Subcutaneous adipose tissue (tissue), 4 donors: ENCODE results near the gene GBA2. TPM values are rescaled to one million over a fixed set of nuclear protein-coding genes. Genes with fewer than 3 reads are reported as not detected.

ENCODE experiments used
- small RNA-seq: library from RNA; depleted of rRNA; stranded (forward); fragments of <200 nt; gene quantifications from one replicate; pipeline ENCODE3, GENCODE V24; 2016
- total RNA-seq, 4 donors: library from RNA; depleted of rRNA; stranded (reverse); fragments of >200 nt; gene quantifications; one replicate each; pipeline ENCODE4 v1.1.0, GENCODE V29; 2016
- TF ChIP-seq, protein P1 (sequence below): fragments of 450-650 bp; IDR thresholded peaks from one replicate; pipeline ENCODE4 v1.5.1; 2016; ENCODE audit warnings: low read depth, mild to moderate bottlenecking, control low read depth, antibody characterized with exemption, moderate library complexity

The GBA2 gene
- total RNA-seq, 4 donors from 2014 or later = 33.7 to 107 (median 41.6) TPM

DNA sequence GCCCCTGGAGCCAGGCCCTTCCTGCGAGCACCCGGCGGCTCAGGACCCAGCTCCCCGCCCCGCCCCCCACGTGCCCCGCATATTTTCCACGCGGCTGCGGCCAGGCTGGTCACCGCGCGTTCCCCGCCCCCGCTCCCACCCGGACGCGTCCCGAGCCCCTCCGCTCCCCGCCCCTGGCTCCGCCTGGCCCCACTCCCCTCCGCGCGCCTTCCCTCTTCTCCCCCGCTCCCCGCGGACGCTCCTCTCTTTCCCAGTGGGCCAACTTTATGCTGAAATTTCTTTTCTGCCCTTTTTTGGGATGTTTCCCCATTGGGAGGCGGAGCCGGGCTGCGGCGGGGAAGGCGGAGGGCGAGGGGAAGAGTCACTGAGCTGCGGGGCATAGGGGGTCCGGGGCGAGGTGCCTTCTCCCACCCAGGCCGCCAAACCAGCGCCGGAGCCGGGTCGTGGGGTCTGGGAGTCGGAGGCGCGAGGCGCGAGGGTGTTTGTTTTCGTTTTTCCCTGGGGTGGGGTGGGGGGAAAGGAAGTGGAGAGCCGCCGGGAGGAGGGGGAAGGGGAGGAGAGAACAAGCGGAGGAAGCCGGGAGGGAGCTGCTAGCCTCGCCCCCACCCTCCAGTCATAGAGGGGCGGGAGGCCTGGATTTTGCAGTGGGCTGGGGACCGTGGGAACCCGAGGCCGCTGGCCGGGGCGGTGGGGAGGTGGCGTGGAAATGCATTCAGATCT, 58.3 kb downstream of the GBA2 start:
- TF ChIP-seq, protein P1, sequence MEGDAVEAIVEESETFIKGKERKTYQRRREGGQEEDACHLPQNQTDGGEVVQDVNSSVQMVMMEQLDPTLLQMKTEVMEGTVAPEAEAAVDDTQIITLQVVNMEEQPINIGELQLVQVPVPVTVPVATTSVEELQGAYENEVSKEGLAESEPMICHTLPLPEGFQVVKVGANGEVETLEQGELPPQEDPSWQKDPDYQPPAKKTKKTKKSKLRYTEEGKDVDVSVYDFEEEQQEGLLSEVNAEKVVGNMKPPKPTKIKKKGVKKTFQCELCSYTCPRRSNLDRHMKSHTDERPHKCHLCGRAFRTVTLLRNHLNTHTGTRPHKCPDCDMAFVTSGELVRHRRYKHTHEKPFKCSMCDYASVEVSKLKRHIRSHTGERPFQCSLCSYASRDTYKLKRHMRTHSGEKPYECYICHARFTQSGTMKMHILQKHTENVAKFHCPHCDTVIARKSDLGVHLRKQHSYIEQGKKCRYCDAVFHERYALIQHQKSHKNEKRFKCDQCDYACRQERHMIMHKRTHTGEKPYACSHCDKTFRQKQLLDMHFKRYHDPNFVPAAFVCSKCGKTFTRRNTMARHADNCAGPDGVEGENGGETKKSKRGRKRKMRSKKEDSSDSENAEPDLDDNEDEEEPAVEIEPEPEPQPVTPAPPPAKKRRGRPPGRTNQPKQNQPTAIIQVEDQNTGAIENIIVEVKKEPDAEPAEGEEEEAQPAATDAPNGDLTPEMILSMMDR = no peak

DNA sequence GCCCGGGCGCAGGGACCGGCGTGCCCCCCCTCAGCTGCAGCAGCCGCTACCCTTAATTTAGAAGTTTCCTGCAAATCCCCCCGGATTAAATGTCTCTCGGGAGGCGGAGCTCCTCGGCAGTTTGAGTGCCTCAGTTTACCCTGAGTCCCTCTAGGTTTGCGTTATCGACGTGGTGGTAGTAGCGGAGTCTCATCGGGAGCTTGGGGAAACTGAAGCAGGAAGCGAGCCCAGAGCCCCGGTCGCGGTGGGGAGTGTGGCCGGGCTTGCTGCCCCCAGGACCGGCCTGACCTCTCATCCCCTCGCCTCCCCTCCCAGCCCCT, 58.8 kb downstream of the GBA2 start:
- TF ChIP-seq, protein P1 = no peak

DNA sequence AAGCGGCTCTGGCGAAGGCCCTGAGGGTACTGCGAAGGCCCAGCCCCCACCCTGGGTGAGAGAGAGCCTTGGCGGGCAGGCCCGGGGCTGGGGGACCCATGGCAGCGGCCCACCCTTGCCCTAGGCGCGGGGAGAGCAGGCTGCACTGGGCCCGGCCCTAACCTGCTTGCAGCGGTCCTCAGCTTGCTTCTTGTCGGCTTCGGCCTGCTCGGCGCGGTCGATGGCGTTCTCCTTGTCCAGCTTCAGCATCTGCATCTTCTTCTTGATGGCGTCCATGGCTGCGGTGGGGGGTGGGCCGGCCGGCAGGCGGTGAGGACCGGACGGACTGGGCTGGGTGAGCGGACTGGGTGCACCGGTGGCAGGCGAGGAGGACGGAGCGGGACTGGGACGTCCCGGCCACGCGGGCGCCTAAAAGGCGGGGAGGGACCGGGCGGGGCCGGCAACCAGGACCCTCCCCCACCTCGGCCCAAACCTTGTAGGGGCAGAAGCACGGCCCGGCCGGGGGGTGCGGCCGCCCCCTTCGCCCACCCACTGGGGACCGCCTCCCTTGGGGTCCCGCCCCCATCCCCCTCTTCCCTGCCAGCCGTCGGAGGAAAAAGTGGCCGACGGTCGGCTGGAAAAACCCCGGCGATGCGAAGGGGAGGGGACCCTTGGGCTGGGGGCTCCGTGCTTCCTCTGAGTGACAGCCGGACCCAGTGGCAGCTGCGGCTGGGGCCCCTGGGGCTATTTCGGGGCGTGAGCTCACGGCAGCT, 59.3 kb downstream of the GBA2 start, which contains the start of gene TPM2:
TSS of gene TPM2 (minus strand) at position 384 of the 752 bp plus-strand sequence. CDS start at position 276, 108 bp downstream.
- TF ChIP-seq, protein P1 = no peak

DNA sequence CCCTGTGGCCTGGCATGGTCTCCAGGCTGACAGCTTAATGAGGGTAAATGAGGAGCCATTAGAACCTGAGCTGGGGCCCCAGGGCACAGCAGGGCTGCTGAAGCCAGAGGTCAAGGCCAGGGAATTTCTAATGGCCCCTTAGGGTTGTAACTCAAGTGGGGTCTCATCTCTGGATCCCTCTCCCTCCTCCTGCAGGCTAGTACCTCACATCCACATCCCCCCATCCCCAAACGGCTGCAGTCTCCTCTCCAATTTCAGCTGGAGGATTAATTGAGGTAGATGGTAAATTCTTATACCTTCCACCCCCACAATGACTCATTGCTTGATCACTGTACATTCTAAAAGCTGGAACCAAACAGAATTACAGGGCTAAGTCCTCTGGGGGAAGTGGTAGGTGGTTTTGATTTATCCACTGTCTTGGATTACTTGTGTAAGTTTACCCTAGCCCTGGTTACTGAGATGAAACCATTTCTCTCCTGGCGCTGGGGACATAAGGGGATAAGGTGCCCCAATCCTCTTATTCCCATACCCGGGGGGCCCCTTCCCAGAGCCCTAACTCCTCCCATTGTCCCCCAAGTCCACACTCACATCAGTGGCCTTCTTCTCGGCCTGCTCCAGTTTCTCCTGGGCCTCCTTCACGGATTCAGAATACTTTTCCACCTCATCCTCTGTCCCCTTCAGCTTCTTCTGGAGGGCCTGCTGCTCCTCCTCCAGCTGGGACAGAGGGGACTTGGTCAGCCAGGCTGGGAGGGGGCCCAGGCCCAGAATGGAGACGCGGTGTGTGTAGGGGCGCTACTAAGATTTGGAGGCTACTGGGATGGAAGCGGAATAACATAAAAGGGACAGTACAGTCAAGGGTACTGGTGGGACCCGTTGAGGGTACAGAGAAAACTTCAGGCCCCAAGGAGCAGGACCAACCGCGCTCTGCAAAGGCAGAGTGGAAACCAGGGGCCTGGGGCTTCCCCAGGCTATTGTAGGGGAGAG, 60.2 kb downstream of the GBA2 start:
- TF ChIP-seq, protein P1 = no peak

DNA sequence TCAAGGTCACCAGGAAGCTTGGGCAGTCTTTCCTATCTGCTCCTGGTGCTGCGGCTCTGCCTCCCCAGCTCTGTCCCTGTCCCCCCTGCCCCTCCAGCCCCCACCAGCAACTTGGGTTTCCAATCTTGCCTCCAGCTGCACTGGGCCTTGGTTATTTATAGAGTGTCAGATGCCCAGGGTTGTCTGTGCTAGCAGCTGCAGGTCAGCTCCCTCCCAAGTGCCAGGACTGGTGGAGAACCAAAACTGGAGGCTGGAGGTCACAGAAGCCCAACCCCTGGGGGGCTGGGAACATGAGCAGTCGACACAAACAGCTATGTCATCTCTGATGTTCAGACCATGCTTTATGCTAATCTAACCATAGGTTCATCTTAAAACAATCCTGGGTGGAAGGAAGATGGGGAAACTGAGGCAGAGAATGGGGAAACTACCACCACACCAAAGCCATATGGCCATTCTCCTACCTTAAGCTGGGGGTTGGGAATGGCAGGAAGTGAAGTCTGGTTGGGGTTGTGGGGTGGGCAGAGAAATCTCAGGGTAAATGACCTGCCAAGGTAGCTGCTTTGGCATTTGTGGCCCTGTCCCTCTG, 61.0 kb downstream of the GBA2 start:
- TF ChIP-seq, protein P1 = no peak

DNA sequence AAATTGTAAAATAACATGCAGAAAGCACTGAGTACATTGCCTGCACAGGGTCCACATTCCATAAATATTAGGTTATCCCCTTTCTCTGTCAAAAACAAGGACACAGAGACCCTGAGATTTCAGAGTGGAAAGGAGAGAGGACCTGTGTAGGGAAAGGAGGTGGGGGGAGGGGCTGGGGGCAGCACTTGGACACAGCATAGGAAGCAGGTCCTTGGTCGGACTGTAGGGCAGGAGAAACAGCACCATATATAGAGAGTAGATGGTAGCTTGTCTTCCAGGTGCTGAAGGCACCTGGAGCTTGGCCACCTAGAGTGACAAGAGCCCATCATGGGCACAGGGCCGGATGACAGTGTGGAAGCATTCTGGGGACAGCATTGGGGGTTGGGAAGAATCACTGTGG, 61.7 kb downstream of the GBA2 start:
- TF ChIP-seq, protein P1 = no peak

Small RNAs within 50 kb of the gene (small RNA-seq; reads per million reads assigned to genes)
- 0.36 reads per million for gene MIR6853

Other genes with a start within 250 kb of the GBA2 start
- 100 to 1,000 TPM in 1 of 4 donors, 10 to 100 TPM in 3; 32.3 to 132 (median 41.0) TPM for gene TESK1, start 144.0 kb downstream of the GBA2 start, total RNA-seq
- gene CD72, start 130.8 kb downstream of the GBA2 start, total RNA-seq = 10 to 100 TPM in 1 of 4 donors, 1 to 10 TPM in 3; 1.1 to 37.6 (median 3.9) TPM
- gene SIT1, start 98.3 kb downstream of the GBA2 start, total RNA-seq = 1 to 10 TPM in 3 of 4 donors, under 1 TPM in 1; 0.82 to 6.6 (median 4.2) TPM
- over 10,000 TPM in 2 of 4 donors, 1,000 to 10,000 TPM in 2; 5,303 to 20,573 (median 11,936) TPM for gene RMRP, start 91.2 kb downstream of the GBA2 start, total RNA-seq
- gene CCDC107, start 90.9 kb downstream of the GBA2 start, total RNA-seq = 100 to 1,000 TPM in 2 of 4 donors, 10 to 100 TPM in 2; 60.7 to 119 (median 97.2) TPM
- gene ARHGEF39, start 84.0 kb downstream of the GBA2 start, total RNA-seq = 1 to 10 TPM in 1 of 4 donors, under 1 TPM in 1, not detected in 2; 0.88 to 2.2 TPM
- gene CA9, start 75.3 kb downstream of the GBA2 start, total RNA-seq = not detected
- gene TPM2, start 59.3 kb downstream of the GBA2 start, total RNA-seq = 100 to 1,000 TPM in 2 of 4 donors, 10 to 100 TPM in 2; 86.2 to 269 (median 115) TPM
- 100 to 1,000 TPM; 247 to 590 (median 461) TPM for gene TLN1, start 17.0 kb downstream of the GBA2 start, total RNA-seq
- 10 to 100 TPM; 33.6 to 45.4 (median 38.6) TPM for gene CREB3, start 16.6 kb downstream of the GBA2 start, total RNA-seq
- 10 to 100 TPM; 11.6 to 21.7 (median 13.8) TPM for gene RGP1, start 59 bp upstream of the GBA2 start, total RNA-seq
- not detected for gene MSMP, start 5.0 kb upstream of the GBA2 start, total RNA-seq
- gene NPR2, start 42.4 kb upstream of the GBA2 start, total RNA-seq = 10 to 100 TPM; 15.8 to 36.1 (median 24.3) TPM
- gene SPAG8, start 63.0 kb upstream of the GBA2 start, total RNA-seq = 1 to 10 TPM in 2 of 4 donors, under 1 TPM in 2; 0.33 to 1.8 (median 1.0) TPM
- gene HINT2, start 65.8 kb upstream of the GBA2 start, total RNA-seq = 10 to 100 TPM; 27.7 to 98.1 (median 40.4) TPM
- gene FAM221B, start 79.5 kb upstream of the GBA2 start, total RNA-seq = not detected
- 10 to 100 TPM in 1 of 4 donors, 1 to 10 TPM in 3; 4.1 to 10.4 (median 5.4) TPM for gene TMEM8B, start 80.0 kb upstream of the GBA2 start, total RNA-seq
- gene OR13J1, start 121.2 kb upstream of the GBA2 start, total RNA-seq = not detected
- 10 to 100 TPM in 3 of 4 donors, 1 to 10 TPM in 1; 9.5 to 24.4 (median 16.6) TPM for gene HRCT1, start 157.0 kb upstream of the GBA2 start, total RNA-seq
- 10 to 100 TPM in 2 of 4 donors, 1 to 10 TPM in 2; 7.8 to 42.4 (median 12.8) TPM for gene SPAAR, start 160.3 kb upstream of the GBA2 start, total RNA-seq
- gene OR2S2, start 208.9 kb upstream of the GBA2 start, total RNA-seq = not detected